Cardiac fibroblast (primary cell): Measurements from ENCODE around the gene EIF2S1.
"Not testable (repeated sequence)": the region's sequence is repeated elsewhere in the genome, so short reads cannot be mapped to it uniquely, and the experiment has no call there.

Experiments
- DNase-seq, 2 donors: peaks; one replicate each; pipeline versions ENCODE4 v3.0.0 to v3.0.0-alpha.2; 2010; ENCODE audit warnings: low read depth in 2 of 2
- H3K4me3 ChIP-seq, 2 donors: replicated peaks in 1 of 2; 1 replicate in 1 of 2; 2 replicates in 1 of 2; pipeline ENCODE4 v1.5.1; 2011; ENCODE audit warnings: low read depth in 2 of 2, low read length in 2 of 2, mild to moderate bottlenecking in 2 of 2, moderate library complexity in 1 of 2
- CTCF ChIP-seq: IDR thresholded peaks from one replicate; pipeline ENCODE4 v1.5.1; 2011; ENCODE audit warnings: low read depth, mild to moderate bottlenecking, low read length, inconsistent platforms

Gene EIF2S1

GRCh38 chr14:67359775-67360469, at the start of gene EIF2S1, which contains the start of gene ATP6V1D:
Gene EIF2S1, plus strand, starts transcription at chr14:67360328. Its CDS starts 4,440 bp downstream, at chr14:67364768.
Gene ATP6V1D, minus strand, starts transcription at chr14:67359804. Its CDS starts 106 bp downstream, at chr14:67359698.
- TF ChIP-seq CTCF = peak; percentile 88
- peak; percentile 99 to 100 for DNase-seq
- peak within 1 kb of the TSS; percentile 91 to 93 for H3K4me3 ChIP-seq

- DNase-seq = no peak
- H3K4me3 ChIP-seq = no peak overlapping the region
- no peak for TF ChIP-seq CTCF
Observed at GRCh38 chr14:67311868-67312267, 48.3 kb upstream of the EIF2S1 start.

GRCh38 chr14:67313153-67313552, 47.0 kb upstream of the EIF2S1 start:
- TF ChIP-seq CTCF = no peak
- H3K4me3 ChIP-seq = no peak overlapping the region
- DNase-seq = no peak

- DNase-seq = no peak
- no peak overlapping the region for H3K4me3 ChIP-seq
- no peak for TF ChIP-seq CTCF
Observed at GRCh38 chr14:67317822-67318221, 42.3 kb upstream of the EIF2S1 start.

GRCh38 chr14:67319142-67319541, 41.0 kb upstream of the EIF2S1 start:
- peak in 1 of 2 donors; percentile 8 for DNase-seq
- no peak overlapping the region for H3K4me3 ChIP-seq
- TF ChIP-seq CTCF = no peak

- not testable (repeated sequence) for H3K4me3 ChIP-seq
- DNase-seq = peak in 1 of 2 donors; percentile 15
Observed at GRCh38 chr14:67329666-67330065, 30.5 kb upstream of the EIF2S1 start.

DNA sequence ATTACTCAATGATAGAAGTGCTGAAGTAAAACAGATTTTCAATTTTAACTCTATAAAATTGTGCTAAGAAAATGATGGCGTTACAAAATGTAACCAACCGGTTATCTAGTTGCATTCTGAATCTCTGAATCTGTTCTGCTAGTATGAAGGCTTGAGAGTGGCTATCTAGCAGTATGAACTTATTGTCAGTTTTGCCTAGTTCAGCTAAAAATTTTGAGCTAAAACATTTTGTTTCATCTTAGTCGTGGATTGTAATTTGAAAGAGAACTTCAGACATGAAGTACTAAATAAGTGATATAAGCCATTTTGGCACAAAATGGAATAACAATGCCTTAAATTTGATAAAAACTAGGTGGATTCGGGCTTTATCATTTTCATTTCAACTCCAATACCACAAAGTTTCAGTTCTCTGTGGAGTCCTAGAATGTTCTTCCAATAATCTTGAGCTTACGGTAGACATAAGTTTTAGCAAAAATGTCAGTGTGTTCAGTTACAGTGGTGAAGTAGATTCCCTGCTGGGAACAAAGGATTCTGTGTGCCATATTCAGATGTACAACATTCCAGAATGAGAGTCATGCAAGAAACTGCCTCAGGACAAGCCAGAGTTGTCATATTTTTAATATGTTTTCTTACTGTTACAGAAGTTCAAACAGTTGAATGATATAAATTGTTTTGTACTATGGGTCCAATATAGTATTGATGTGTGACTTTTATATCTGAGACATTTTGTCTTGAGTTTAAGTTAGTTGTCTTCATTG, 28.6 kb upstream of the EIF2S1 start:
- peak in 1 of 2 donors; percentile 3 for DNase-seq
- no peak for TF ChIP-seq CTCF
- no peak overlapping the region for H3K4me3 ChIP-seq
